SW480 (cell line): ENCODE data around the gene PAX4.

Experiments
- DNase-seq: peaks from one replicate; pipeline ENCODE4 v3.0.0-alpha.2; 2016; ENCODE audit warnings: low spot score

The PAX4 gene

GRCh38 chr7:127628445-127628844 lies 10.5 kb upstream of the PAX4 start:
- DNase-seq: no peak

GRCh38 chr7:127625331-127625730 lies 7.4 kb upstream of the PAX4 start:
- no peak for DNase-seq

GRCh38 chr7:127620406-127621233 lies 2.7 kb upstream of the PAX4 start:
- DNase-seq: no peak

- DNase-seq: no peak
Measured at GRCh38 chr7:127619681-127620405, 1.9 kb upstream of the PAX4 start.

GRCh38 chr7:127618775-127619174 lies 833 bp upstream of the PAX4 start:
- DNase-seq: no peak

GRCh38 chr7:127616724-127617123 lies 1.2 kb downstream of the PAX4 start:
- no peak for DNase-seq

GRCh38 chr7:127612263-127612662 lies 5.7 kb downstream of the PAX4 start:
- DNase-seq: no peak

- DNase-seq: no peak
Measured at GRCh38 chr7:127609297-127609696, 8.6 kb downstream of the PAX4 start.

GRCh38 chr7:127608446-127608845 lies 9.5 kb downstream of the PAX4 start:
- no peak for DNase-seq

- no peak for DNase-seq
Measured at GRCh38 chr7:127600885-127601284, 17.1 kb downstream of the PAX4 start.

- no peak for DNase-seq
Measured at GRCh38 chr7:127598318-127598717, 19.6 kb downstream of the PAX4 start.

- no peak for DNase-seq
Measured at GRCh38 chr7:127595737-127596136, 22.2 kb downstream of the PAX4 start.

- DNase-seq: no peak
Measured at GRCh38 chr7:127594490-127594889, 23.5 kb downstream of the PAX4 start.

GRCh38 chr7:127592550-127592949 lies 25.4 kb downstream of the PAX4 start:
- DNase-seq: no peak

GRCh38 chr7:127591591-127591990 lies 26.4 kb downstream of the PAX4 start:
- DNase-seq: no peak

- no peak for DNase-seq
Measured at GRCh38 chr7:127591189-127591588, 26.8 kb downstream of the PAX4 start.

- DNase-seq: no peak
Measured at GRCh38 chr7:127589896-127590295, 28.0 kb downstream of the PAX4 start.

- DNase-seq: peak; percentile 78
Measured at GRCh38 chr7:127588697-127589482, 29.1 kb downstream of the PAX4 start.

- peak; percentile 77 for DNase-seq
Measured at GRCh38 chr7:127588019-127588696, 29.8 kb downstream of the PAX4 start, which contains the start of gene ARF5. Gene ARF5 (plus strand): TSS chr7:127588411. CDS start chr7:127588499, 88 bp downstream.

- DNase-seq: no peak
Measured at GRCh38 chr7:127587663-127588018, 30.3 kb downstream of the PAX4 start.

- no peak for DNase-seq
Measured at GRCh38 chr7:127586346-127586745, 31.6 kb downstream of the PAX4 start.
